HG02588 (cell line): ENCODE data around the gene PRIMA1.

Experiments
- ATAC-seq: cut with Tn5 transposase; IDR thresholded peaks from one replicate; pipeline ENCODE4 v1.9.1; 2021; ENCODE audit warnings: mild to moderate bottlenecking, moderate library complexity; ENCODE audit not compliant: unreplicated experiment

Gene PRIMA1

DNA sequence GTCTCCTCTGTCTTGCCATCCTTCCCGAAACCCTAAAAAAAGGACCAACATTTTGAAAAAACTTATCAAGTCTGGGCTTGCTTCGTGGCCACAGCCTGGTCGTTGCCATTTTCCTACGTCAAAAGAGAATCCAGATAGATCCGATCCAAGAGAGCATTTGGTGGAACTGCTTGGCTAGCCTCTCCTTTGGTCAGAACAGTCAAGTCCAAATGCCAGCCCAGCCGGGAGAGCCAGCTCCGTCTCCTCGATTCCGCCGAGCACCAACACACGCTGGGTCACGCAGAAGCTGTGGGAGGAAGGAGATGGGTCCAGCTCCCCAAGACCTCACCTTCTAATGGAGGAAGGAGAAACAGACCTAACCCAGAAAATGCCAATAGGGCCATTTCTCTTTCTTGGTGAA, 9.3 kb upstream of the PRIMA1 start:
- no peak for ATAC-seq

DNA sequence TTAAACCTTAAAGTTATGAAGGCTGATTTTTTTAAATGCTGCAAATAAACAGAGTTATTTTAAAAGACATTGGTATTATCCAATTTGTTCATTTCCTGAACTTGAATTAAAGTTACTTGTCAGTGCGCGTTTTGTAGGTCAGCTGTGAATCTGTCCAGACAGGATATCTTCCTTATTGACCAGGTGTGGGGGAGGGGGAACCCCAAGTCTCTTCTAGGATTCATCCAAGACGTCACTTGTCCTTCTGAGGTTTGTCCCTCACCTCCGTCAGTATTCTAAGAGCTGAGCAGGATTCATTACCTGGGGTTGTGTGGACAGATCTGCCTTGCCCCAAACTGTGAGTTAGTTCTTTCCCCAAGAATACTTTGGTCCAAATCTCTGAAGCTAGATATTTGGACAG, 8.8 kb upstream of the PRIMA1 start:
- ATAC-seq, result no peak

DNA sequence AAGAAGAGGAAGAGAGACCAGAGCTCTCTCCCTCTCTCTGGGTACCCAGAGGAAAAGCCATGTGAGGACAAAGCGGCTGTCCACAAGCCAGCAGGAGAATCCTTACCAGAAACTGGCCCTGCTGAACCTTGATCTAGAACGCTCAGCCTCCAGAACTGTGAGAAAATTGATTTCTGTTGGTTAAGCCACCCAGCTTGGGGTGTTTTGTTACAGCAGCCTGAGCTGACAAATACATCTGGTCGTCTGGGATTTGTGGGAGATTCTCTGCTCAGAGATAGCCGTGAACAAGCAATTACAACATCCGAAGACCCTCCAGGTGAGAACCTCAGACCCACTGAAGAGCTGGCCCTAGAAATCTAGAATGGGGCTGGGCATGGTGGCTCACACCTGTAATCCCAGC, 6.5 kb upstream of the PRIMA1 start:
- no peak for ATAC-seq

DNA sequence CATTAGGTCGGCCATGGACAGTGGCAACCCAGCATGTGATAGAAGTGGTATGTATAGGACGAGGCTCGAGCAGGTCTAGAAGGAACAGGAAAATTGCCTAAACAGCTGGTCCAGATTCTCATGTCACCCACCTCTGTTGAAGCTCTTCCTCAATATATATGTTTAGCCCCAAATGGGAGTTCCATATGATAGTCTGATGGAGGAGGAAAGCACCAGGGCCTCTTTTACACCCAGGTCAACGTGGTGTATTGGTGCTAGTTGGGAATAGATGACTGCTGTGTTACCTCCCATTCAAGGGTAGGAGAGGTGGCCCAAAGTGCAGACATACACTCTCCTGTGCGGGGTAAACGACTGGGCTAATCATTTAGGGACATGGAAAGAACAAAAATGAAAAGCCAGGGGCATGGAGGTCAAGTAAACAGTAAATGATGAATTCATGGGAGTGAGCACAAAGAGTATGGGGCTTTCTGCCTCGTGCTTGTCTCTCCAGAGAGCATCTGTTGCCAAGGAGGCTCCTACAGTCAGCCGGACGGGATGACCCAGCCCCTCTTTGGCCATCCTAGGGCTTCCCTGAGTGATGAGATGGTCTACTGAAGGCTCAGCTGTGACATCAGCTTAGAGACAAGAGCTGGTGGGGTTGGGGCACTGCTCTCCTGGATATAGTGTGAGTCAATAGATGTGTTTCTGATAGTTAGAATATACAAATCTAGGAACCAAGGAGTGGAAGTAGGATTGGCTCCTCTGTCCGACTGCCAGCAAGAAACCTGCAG, 5.5 kb upstream of the PRIMA1 start:
- ATAC-seq, result no peak

DNA sequence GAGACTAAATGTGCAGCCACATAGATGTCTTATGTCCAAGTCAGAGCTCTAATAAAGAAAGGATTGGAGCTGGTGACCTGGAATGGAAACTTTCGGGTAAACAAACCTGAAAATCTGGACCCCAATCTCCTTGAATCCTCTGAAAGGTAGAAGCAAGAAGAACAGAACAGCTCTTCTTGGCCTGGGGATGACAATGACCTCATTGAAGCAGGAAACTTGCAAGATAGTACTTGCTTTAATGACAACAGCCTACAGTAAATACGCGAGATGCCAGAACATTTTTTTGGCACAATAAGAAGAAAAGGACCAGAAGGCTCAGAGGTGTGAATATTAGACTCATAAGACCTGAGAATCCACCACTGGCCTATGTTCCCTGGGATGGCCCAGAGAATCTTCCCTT, 4.1 kb upstream of the PRIMA1 start:
- no peak for ATAC-seq

DNA sequence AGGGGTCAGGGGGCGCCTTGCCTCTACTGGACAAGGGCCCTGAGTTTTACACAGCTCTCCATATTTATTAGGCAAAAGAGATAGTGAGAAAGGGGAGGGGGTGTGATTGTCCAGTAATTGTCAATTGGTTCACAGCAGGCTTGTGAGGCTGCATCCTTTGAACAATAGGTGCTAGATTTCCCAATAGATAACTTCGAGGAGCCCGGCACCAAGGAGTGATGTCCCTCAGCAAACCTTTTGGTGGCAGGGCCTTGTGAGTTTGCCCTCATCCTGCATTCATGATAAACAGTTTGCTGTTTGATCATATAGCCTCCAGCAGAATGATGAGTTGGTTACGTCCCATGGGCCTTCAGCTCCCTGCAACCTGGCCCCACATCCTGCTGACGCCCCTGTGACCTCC, 2.7 kb upstream of the PRIMA1 start:
- ATAC-seq, result no peak

DNA sequence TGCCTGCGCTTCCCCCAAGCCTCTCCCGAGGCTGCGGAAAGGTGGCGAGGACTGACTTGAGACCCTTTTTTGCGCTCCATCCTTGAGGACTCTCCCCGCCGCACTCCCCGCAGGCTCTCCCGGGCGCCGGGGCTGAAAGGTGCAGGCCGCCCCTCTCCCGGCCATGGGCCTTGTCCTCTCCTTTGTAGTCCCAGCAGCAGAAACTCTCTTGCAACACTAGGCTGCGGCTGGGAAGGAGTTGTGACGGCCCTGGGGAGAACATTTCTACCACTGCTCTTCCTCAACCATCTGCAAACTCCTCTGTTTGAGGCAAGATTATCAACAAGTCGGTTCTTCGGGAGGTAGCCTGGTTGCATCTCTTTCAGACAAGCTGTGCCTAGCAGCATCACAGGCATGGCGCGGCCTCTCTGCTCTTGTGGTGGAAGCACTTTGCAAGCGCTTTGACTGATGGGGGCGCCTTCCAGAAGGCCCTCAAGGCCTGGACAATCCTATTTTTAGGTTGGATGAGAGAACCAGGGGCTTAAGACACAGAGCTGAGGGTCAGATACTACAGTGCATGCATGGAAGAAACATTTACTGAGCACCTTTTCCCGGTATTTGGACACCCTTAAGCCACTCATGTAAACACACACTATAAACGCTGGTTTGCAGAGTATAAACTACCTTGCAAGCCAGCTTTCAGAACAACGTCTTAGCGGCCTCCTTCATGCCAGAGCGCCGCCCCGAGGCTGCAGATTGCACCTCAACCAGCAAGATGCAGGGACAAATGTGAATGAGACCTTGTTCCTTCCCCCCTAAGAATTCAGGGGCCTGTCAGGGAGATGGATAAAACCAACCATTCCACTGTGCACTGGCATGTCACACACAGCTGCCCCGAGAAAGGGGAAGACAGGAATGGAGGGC, 1.2 kb upstream of the PRIMA1 start:
- ATAC-seq, result no peak

DNA sequence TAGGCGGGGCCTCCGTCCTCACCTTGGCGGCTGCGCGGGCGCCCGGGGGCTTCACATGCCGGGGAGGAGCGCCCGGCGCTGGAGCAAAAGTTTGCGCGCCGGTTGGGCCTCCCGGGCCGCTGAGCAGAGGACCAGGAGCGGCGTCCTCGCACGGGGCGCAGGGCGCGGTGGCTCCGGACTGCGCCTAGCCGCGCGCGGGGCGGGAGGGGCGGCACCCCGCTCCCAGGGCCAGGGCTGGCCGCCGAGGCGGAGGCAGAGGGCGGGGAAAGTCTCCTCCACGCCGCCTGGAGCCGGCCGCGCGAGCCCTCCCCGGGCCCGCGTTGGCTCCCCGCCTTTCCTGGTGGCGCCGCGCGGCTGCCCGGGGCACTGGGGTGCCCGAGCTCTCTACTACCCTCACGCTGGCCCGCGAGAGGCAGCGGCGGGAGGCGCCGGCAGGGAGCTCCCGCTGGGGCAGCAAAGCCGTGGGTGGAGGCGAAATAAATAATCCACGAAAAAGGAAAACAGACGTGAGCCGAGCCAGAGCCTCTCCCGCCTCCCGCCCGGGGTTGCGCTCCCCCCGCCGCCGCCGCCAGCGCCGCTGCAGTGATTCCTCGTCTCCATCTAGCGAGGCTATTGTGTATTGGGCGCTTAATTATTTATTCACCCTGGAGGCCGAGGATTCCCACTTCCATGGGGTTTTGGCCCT, 400 bp upstream of the PRIMA1 start:
- ATAC-seq, result no peak

DNA sequence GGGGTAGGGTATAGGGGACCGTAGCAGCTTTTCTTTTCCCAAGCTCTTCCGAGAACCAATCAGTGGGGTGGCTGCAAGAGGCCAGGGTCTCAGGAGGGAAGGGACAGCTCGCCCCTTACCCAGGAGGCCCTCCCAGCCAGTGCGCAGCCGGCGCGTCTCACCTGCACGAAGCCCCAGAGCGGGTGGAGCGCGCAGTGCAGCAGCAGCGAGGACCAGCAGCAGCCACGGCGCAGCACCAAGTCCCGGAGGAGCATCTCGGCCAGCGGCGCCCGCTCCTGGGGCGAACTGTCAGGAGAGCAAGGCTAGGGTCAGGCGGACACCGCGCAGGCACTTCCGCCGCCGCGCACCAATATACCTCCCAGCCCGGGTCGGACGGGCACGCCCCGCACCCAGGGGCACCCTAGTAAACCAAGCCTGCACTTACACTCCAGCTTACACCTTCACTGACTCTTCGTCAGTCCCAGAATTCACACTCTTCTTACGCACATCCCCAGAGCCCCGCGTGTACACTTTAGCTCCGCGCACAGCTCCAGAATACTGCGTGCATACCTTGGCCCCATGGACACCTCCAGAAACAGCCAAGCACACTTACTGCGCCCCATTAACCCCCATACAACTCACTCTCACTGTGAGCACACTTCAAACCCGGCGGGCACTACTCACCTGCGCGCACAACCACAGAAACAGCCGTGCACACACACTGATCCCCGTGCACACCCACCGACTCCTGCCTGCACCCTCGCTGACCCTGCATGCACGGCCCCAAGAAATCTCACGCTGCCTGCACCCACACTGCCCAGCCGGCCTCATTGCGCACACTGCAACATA, 606 bp downstream of the PRIMA1 start:
- no peak for ATAC-seq

DNA sequence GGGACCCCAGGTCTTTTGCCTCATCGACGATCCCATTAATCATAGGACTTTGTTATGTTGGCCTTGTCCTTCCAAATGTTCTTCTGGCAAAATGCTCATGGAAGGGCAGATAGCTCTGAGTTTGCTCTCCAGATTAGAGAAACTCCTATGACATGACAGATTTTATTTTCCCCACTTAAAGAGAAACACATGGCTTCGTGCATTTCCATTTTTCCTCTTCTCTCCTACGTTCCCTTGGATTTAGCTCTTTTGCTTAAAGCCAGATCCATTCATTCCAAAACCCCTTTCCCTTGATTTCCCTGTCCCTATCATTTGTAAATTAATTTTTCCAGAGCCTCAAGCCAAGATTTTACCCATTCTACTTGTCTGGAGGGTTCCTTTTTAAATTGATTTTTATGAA, 2.9 kb downstream of the PRIMA1 start:
- no peak for ATAC-seq

DNA sequence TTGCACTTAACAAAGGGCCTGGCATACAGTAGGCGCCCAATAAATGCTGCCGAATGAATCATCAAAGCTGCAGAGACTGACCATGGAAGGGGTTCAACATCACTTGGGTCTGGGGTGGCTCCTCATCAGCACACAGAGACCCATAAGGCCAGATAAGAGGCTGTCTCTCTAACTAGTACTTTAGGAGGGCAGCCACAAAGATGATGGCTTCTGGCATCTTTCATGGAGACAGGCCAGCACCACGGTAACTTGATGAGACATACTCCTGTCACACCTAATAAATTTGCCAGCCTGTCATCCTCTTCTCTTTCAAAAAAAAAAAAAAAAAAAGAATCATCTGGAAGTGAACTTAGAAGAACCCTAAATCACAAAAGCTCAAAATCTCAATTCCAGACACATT, 3.4 kb downstream of the PRIMA1 start:
- no peak for ATAC-seq

DNA sequence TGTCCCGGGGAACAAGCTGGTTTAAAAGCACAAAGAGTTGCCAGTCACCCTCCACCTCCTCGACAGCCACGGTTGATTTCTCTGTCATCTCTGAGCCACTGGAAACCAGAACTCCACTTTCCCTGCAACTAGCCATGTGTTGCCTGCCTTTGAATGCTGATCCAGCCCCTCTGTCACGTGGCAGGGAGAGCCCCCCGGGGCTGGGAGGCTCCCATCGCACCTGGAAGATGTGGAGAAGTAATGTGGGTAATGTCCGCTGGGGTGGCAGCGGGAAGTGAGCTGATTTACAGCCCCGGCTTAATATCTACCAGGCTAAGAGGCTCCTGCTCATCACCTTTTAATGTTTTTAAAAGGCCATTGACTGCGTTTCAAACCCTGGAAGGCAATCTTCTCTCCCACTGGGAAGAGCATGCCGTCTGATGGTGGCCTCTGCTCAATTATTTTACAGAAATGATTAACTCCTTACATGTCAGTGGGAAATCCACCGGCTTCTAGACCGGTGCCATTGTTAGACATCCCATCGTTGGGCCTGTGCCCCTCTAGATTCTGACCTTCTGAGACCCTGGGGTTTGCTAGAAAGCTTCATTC, 7.4 kb downstream of the PRIMA1 start:
- no peak for ATAC-seq

DNA sequence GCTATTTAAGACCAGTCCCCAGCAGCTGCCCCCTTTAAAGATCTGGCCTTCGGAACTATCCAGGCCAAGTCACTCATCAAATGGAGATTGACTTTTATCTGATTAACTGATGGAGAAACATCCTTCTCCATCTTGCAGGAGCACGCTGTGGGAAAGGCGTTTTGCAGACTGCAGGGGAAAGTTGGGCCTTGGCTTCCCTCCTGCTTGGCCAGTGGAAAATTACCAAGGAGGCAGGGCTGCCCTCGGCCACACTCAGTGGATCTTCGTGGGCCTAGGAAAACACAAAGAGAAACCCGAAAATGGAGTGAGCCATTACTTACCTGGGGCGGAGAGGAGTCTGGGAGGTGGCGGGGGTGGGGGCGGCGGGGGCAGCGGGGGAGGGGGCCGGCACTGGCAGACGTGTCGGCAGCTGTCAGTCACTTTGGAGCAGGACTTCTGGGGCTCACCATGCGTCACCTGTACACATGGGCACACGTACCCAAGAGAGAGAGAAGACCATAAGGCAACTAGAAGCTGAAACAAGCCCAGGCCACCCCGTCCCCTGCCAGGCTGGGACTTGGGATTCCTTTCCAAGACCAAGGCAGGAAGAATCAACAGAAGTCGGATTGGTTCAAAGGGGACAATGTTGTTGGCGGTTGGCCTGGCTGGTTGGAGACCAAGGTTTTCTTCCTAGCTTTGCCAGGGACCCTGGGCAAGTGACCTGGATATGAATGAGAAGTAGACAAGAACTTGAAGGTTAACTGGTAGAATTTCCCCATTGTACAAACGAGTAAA, 9.2 kb downstream of the PRIMA1 start:
- ATAC-seq, result no peak

DNA sequence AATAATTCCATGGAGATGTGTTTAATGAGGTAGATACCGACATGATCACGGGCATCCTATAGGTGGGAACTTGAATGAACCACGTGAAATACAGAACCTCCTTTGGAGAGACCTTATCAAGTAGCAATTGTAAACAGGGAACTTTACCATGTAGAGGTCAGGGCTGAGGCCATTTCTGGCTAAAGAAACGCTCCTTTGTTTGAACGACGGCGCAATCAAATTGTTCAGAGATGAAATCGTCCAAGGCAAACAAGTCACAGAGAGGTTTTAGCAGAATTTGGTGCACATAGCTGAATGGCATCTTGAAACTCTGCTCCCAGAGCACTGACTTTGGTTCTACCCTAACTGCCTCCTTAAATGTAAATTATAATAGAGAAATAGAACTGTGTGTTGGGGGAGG, 9.8 kb downstream of the PRIMA1 start:
- no peak for ATAC-seq

DNA sequence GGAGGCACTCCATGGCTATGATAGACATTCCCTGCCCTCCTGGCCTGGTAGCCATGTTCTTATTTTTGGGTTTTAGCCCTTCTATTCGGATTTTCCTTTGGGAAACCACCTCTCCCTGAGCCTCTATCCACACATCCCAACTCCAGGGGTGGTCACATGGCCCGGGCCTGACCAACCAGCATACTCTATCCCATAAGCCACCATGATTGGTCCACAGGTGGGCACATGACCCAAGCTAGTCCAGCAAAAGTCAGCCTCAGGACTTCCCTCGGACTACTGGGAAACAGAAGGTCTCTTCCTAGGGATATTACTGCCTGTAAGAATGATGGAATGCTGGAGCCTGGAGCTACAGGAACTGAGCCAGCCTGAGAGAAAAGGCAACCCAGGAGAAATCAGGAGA, 12.5 kb downstream of the PRIMA1 start:
- ATAC-seq, result no peak

DNA sequence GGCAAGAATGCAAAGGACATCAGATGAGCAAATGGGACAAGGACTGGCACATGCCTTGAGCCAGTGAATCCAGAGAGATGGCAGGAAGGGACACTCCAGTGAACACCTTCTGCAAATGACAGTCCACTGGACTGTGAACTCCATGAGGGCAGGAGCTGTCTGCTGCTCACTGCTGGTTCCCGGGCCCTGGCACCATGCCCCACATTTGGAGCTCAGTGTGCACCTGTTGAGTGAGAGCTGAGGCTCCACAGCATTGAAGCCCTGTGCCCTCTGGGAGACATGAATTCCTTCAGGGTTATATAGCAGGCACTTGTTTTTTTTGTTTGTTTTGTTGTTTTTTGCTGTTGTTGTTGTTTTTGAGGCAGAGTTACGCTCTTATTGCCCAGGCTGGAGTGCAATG, 13.1 kb downstream of the PRIMA1 start:
- no peak for ATAC-seq

DNA sequence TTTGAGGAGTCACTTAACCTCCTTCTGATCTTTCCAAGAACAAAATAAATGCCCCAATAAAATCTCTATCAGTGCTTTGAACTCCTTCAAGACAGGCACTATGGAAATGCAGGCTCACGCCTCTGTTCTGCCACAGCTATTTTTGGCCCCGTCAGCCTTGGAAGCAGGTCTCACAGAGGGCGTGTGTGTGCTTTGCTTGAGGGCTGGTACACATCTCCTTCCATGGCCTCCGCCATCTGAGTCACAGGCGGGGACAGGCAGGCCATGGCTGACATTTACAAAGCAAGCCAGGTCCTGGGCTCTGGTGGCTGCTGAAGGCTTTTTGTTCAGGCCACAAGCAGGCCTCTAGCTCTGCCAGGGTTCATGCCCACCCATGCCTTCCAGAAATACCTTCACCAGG, 16.0 kb downstream of the PRIMA1 start:
- no peak for ATAC-seq

DNA sequence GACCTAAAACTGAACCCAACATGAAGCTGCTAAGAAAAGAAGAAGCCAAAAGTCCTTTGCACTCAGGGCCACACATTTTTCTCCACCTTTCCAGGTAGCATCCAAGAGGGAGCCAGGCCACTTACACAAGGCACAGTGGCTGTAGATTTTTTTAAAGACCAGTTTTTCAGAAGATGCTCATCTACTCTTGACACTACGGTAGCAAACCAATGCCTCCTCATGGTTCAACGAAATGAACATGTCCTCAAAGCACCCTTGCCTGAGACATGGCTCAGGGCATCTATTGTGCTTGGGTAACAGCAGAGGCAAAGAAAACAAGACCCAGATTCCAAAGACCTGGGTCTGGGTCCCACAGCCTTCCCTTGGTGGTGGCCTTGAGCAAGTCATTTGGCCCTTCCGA, 22.3 kb downstream of the PRIMA1 start:
- ATAC-seq, result no peak

DNA sequence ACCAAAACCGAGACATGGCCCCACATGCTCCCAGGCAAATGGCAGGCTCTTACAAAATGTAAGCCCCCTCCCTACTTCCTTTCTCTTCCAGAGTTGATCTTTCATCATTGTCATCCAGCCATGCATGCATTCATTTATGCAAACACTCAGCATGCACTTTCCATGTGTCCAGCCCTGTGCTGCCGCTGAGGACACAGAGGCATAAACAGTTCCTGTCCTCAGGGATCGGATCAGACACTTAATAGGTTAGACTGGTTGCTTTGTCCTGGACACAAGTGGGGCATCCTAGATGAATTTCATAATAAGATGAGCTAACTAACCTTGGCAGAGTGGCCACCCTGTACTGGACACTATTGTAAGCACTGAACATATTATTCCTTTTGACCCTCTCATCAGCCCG, 23.1 kb downstream of the PRIMA1 start:
- no peak for ATAC-seq

DNA sequence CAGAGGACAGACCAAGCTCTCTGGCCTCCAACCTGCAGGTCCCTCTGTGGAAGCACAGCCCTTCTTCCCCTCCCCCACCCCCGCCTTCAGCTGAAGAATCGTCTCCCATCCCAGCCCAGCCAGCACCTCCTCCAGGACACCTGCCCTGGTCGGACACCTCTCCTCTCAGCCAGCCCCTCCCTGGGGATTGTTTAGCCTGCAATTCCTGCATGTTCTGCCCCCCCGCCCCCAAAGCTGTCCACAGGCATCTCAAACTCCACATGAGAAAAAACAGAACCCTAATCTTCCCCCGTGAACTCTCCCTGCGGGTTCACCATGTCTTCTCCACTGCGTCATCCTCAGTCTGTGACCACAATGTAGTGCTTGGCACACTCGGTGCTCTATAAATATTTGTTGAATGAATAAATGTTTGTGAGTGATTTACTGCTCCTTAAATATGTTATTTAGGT, 24.1 kb downstream of the PRIMA1 start:
- ATAC-seq, result no peak
